GM12892 (cell line): Measurements from ENCODE around the gene MYL10.

Experiments used
- DNase-seq: peaks from one replicate; pipeline ENCODE4 v3.0.0; 2011; ENCODE audit not compliant: insufficient read length
- FAIRE-seq: peaks from 2 replicates; lab custom pipeline; 2011; peaks lifted over from hg19 to GRCh38; lab: Jason Lieb, UNC
- POLR2A ChIP-seq: IDR thresholded peaks from 2 replicates; pipeline ENCODE4 v1.6.1; 2011; ENCODE audit warnings: low read depth, low read length, control low read depth
- POLR2AphosphoS5 ChIP-seq: IDR thresholded peaks from 2 replicates; pipeline ENCODE4 v1.6.1; 2011; ENCODE audit warnings: low read depth, low read length, control low read depth
- TAF1 ChIP-seq: IDR thresholded peaks from 2 replicates; pipeline ENCODE4 v1.6.1; 2011; ENCODE audit warnings: low read depth, mild to moderate bottlenecking, control low read depth, low read length, borderline replicate concordance

Gene MYL10

DNA sequence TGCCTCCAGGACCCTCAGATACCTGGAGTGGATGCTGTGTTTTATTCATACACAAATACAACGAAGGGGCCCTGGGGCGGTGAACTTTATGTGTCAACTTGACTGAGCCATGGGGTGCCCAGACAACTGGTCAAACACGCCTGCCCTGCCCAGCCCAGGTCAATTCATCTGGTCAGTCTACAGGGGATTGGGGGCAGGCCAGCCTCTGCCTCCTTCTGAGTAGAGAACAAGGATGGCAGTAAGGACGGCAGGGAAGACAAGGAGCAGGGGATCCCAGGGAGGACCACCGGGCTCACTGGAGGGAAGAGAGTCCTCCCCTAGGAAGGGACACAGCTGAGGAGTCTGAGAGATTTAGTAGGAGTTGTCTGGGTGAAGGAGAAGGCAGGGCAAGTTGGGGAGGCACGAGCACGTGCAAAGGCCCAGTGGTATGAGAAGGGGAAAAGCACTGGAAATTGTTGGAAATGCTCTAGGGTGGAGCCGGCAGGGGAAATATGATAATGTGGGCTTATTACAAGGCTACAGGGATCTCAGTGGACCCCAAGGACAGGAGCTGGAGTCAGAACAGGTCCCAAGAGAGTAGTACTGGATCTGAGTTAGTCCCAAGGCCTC, 63.4 kb downstream of the MYL10 start:
- TF ChIP-seq TAF1, result no peak
- no peak for TF ChIP-seq POLR2A
- DNase-seq, result no peak

GRCh38 chr7:101564778-101565211, 64.3 kb downstream of the MYL10 start:
- DNase-seq (no peak), FAIRE-seq (no peak)
- TF ChIP-seq TAF1 (no peak), POLR2AphosphoS5 (no peak), POLR2A (no peak)

More for the DNA sequence above, 63.4 kb downstream of the MYL10 start:
- no peak for FAIRE-seq

- FAIRE-seq (no peak), DNase-seq (no peak)
- TF ChIP-seq POLR2AphosphoS5, result no peak
Observed at GRCh38 chr7:101563943-101564777, 64.9 kb downstream of the MYL10 start.
